ENCODE results near the gene MN1.

Gene MN1

GRCh38 chr22:27709919-27710675, 91.5 kb downstream of the MN1 start:
- DNase-seq = no peak

DNA sequence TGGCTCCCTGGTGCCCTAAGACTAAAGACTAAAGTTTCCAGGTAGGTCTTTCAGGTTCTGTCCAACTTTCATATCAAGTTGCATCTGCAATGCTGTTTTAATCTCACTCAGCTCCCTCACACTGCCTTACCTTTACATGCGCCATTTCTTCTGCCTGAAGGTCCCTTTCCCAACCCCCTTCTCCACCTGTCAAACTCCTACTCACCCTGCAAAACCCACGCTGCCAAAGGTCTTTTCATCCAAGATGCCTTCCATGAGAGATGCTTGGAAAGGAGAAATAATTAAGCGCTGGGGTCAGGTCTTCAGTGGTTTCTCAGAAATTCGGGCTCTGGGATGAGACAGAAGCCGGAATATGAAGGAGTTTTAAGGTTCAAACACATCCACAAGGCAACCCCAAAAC, 95.1 kb downstream of the MN1 start:
- DNase-seq = no peak

DNA sequence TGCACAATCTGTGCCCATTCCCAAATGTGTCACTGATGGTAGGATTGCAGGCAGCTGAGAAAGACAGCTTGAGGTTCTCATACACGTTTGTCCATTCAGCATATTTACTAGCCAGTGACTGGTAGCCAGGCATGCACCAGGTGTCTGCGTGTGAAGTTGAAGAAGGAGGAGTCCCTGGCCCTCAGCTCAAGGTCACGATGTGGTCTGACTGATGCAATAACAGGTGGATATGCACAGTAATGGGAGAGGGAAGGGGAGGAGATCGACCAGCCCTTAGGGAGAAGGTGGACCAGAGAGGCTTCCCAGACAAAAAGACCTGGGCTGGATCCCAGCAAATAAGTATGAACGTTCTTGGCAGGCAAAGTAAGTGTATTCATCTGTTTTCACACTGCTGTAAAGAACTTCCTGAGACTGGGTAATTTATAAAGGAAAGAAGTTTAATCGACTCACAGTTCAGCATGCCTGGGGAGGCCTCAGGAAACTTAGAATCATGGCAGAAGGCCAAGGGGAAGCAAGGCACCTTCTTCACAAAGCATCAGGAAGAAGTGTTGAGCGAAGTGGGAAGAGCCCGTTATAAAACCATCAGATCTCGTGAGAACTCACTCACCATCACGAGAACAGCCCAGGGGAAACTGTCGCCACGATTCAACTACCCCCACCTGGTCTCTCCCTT, 96.0 kb downstream of the MN1 start:
- no peak for DNase-seq

DNA sequence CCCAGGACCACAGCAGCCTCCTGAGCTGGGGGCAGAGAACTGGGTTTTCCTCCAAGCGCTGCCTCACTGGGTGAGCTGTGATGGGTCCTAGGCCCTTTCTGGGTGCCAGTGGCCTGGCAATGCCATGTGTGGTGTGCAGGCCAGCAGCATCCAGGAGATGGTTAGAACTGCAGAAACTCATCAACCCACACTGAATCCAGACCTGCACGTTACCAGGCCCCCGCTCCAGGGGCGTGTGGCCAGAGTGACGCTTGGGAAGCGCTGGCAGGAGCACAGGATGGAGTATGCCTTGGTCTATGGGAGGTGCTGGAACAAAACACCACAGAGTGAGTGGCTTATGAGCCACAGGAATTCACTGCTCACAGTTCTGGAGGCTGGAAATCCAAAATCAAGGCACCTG, 97.0 kb downstream of the MN1 start:
- DNase-seq = no peak

GRCh38 chr22:27699383-27700019, 102.1 kb downstream of the MN1 start:
- no peak for DNase-seq

- DNase-seq = no peak
Observed at GRCh38 chr22:27698813-27699212, 102.7 kb downstream of the MN1 start.

Measured in cortex of kidney (tissue), 1 donor.